Fibroblast of lung (primary cell): ENCODE data around the gene RIOK1. TPM values are rescaled to one million over a fixed set of nuclear protein-coding genes. Genes with fewer than 3 reads are reported as not detected.
"Not testable (repeated sequence)": the region's sequence is repeated elsewhere in the genome, so short reads cannot be mapped to it uniquely, and the experiment has no call there.

ENCODE experiments used
- DNase-seq, 2 donors: peaks; one replicate each; pipeline versions ENCODE4 v3.0.0 to v3.0.0-alpha.2; 2010; ENCODE audit warnings: low read depth in 2 of 2
- H2AFZ ChIP-seq: 2 replicates; pipeline ENCODE4 v1.5.1; 2012; ENCODE audit warnings: low read length, control low read depth, inconsistent platforms
- H3K27ac ChIP-seq: 2 replicates; pipeline ENCODE4 v1.5.1; 2011; ENCODE audit warnings: low read length, control low read depth; ENCODE audit not compliant: insufficient read depth
- H3K27me3 ChIP-seq: 2 replicates; pipeline ENCODE4 v1.5.1; 2011; ENCODE audit warnings: mild to moderate bottlenecking, low read length; ENCODE audit not compliant: control insufficient read depth, insufficient read depth
- H3K36me3 ChIP-seq: 2 replicates; pipeline ENCODE4 v1.5.1; 2011; ENCODE audit warnings: low read length; ENCODE audit not compliant: control insufficient read depth, insufficient read depth
- H3K4me1 ChIP-seq: 2 replicates; pipeline ENCODE4 v1.5.1; 2011; ENCODE audit warnings: low read length; ENCODE audit not compliant: control insufficient read depth, insufficient read depth; ENCODE audit errors: extremely low read depth
- H3K4me2 ChIP-seq: 2 replicates; pipeline ENCODE4 v1.5.1; 2011; ENCODE audit warnings: low read length, control low read depth; ENCODE audit not compliant: insufficient read depth; ENCODE audit errors: extremely low read depth
- H3K4me3 ChIP-seq, 4 experiments: fragments of 200-600 bp in 1 of 4; sonication (generic) in 1 of 4; replicated peaks in 1 of 4; 2 replicates each; pipeline ENCODE4 v1.5.1; 2011 to 2016; ENCODE audit warnings: low read length in 4 of 4, low read depth in 3 of 4, mild to moderate bottlenecking in 3 of 4, control low read depth in 2 of 4, inconsistent platforms in 1 of 4, mixed read lengths in 1 of 4; ENCODE audit not compliant: insufficient read depth in 1 of 4; ENCODE audit errors: control extremely low read depth in 1 of 4
- H3K79me2 ChIP-seq: 2 replicates; pipeline ENCODE4 v1.5.1; 2012; ENCODE audit warnings: mild to moderate bottlenecking, low read length, inconsistent platforms; ENCODE audit not compliant: control insufficient read depth, insufficient read depth
- H3K9ac ChIP-seq: 2 replicates; pipeline ENCODE4 v1.5.1; 2011; ENCODE audit warnings: mild to moderate bottlenecking, low read length, control low read depth; ENCODE audit not compliant: insufficient read depth
- H3K9me3 ChIP-seq: 2 replicates; pipeline ENCODE4 v1.5.1; 2012; ENCODE audit warnings: low read depth, low read length; ENCODE audit not compliant: control insufficient read depth, insufficient read depth
- H4K20me1 ChIP-seq: 2 replicates; pipeline ENCODE4 v1.5.1; 2011; ENCODE audit warnings: low read length; ENCODE audit not compliant: control insufficient read depth, insufficient read depth; ENCODE audit errors: extremely low read depth
- EZH2 ChIP-seq: IDR thresholded peaks from 2 replicates; pipeline ENCODE4 v1.5.1; 2012; ENCODE audit warnings: low read length, control low read depth, mild to moderate bottlenecking; ENCODE audit errors: missing control alignments
- polyA plus RNA-seq, 2 donors: library from polyadenylated mRNA; depleted of rRNA in 1 of 2; stranded (reverse) in 1 of 2; unstranded in 1 of 2; fragments of >200 nt; gene quantifications; 2 replicates each; pipeline ENCODE4 v1.2.1, GENCODE V29; 2011 to 2012; ENCODE audit warnings: missing spikeins in 1 of 2
- total RNA-seq: library from RNA; depleted of rRNA; stranded (reverse); fragments of >200 nt; gene quantifications from 2 replicates; pipeline ENCODE4 v1.2.1, GENCODE V29; 2014
- TF ChIP-seq, protein P1 (sequence below), 2 donors: IDR thresholded peaks in 1 of 2; conservative IDR thresholded peaks in 1 of 2; 1 replicate in 1 of 2; 2 replicates in 1 of 2; pipeline ENCODE4 v1.5.1; 2011 to 2012; ENCODE audit warnings: low read length in 2 of 2, control low read depth in 1 of 2, inconsistent platforms in 1 of 2, low read depth in 1 of 2, mild to moderate bottlenecking in 1 of 2

The RIOK1 gene
- total and polyA plus RNA-seq, 2 donors (not counting 1 experiment from before 2014, with no cell fraction given), result 11.9 to 28.7 TPM

DNA sequence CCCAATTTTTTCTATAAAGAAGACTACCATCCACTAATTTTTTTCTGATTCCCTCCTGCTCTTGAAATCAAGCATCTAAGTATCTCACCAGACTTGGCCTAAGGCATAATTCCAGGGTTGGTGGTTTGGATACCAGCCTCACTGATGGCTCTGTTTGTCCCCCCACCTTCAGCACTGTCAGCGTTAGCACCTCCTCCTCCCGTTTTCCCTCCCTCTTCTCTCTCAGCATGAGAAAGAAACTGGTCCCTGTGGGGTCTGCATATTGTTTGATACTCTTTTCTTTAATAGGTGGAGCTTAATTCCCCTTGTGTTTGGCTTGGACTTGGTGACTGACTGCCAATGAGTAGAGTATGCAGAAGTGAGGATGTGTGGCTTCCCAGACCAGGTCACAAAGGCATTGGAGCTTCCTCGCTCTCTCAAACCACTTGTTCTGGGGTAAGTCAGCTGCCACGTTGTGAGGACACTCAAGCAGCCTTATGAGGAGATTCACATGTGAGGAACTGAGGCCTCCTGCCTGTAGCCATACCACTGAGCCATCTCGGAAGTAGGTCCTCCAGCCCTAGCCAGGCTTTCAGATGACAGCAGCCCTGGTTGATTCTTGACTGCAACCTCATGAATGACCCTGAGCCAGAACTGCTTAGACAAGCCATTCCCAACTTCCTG is 65.2 kb downstream of the RIOK1 start:
- TF ChIP-seq, protein P1, sequence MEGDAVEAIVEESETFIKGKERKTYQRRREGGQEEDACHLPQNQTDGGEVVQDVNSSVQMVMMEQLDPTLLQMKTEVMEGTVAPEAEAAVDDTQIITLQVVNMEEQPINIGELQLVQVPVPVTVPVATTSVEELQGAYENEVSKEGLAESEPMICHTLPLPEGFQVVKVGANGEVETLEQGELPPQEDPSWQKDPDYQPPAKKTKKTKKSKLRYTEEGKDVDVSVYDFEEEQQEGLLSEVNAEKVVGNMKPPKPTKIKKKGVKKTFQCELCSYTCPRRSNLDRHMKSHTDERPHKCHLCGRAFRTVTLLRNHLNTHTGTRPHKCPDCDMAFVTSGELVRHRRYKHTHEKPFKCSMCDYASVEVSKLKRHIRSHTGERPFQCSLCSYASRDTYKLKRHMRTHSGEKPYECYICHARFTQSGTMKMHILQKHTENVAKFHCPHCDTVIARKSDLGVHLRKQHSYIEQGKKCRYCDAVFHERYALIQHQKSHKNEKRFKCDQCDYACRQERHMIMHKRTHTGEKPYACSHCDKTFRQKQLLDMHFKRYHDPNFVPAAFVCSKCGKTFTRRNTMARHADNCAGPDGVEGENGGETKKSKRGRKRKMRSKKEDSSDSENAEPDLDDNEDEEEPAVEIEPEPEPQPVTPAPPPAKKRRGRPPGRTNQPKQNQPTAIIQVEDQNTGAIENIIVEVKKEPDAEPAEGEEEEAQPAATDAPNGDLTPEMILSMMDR (conservative IDR thresholded peaks at IDR 0.05 in 1 of 2, IDR thresholded peaks at IDR 0.05 in 1 of 2; ENCODE audit: low read depth in 1 of 2, low read length in 2 of 2), result no peak
- TF ChIP-seq EZH2, result no peak
- Histone ChIP-seq H3K4me2 (no peak overlapping the region), H3K9me3 (no peaks in the 10 kb centered on the region), H3K27ac (no peak overlapping the region), H2AFZ (no peak overlapping the region), H3K27me3 (no peaks in the 10 kb centered on the region), H3K4me1 (no peaks in the 10 kb centered on the region), H3K79me2 (no peaks in the 10 kb centered on the region), H3K36me3 (no peaks in the 10 kb centered on the region), H3K9ac (no peak overlapping the region), H3K4me3 (no peak overlapping the region), H4K20me1 (no peaks in the 10 kb centered on the region)
- no peak for DNase-seq

DNA sequence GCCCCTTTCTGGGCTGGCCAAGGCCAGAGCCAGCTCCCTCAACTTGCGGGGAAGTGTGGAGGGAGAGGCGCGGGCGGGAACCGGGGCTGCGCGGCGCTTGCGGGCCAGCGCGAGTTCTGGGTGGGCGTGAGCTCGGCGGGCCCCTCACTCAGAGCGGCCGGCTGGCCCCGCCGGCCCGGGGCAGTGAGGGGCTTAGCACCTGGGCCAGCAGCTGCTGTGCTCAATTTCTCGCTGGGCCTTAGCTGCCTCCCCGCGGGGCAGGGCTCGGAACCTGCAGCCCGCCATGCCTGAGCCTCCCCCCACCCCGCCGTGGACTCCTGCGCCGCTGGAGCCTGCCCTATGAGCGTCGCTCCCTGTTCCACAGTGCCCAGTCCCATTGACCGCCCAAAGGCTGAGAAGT is 66.7 kb downstream of the RIOK1 start:
- not testable (repeated sequence) for H3K79me2 ChIP-seq, H2AFZ ChIP-seq, H3K9ac ChIP-seq, H3K36me3 ChIP-seq, H3K4me3 ChIP-seq, H3K27ac ChIP-seq, H3K9me3 ChIP-seq, H3K4me1 ChIP-seq, DNase-seq, H3K4me2 ChIP-seq, H3K27me3 ChIP-seq, H4K20me1 ChIP-seq

DNA sequence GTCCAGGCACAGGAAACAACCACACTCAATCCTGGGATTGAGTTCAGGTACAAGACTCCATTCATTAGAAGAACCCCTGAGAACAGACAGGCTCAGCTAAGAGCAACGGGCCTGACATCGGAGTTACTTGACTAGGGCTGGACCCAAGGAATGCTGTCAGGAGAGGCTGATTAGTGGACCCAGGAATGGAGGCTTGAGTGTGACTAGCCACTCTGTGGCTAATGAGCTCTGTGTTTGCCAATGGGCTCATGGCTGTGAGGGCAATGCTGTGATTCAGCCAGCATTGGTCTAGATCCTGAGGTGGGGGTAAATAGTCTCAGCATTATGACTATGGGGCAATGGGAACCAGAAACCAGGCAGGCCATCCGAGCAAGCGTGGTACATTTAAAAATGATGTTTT is 71.8 kb downstream of the RIOK1 start:
- no peaks in the 10 kb centered on the region for H3K4me1 ChIP-seq
- no peak overlapping the region for H3K4me2 ChIP-seq
- H2AFZ ChIP-seq, result no peak overlapping the region
- no peaks in the 10 kb centered on the region for H4K20me1 ChIP-seq
- no peaks in the 10 kb centered on the region for H3K36me3 ChIP-seq
- no peaks in the 10 kb centered on the region for H3K27me3 ChIP-seq
- TF ChIP-seq, protein P1 (conservative IDR thresholded peaks at IDR 0.05 in 1 of 2, IDR thresholded peaks at IDR 0.05 in 1 of 2; ENCODE audit: low read depth in 1 of 2, low read length in 2 of 2), result no peak
- TF ChIP-seq EZH2, result no peak
- no peak overlapping the region for H3K27ac ChIP-seq
- no peaks in the 10 kb centered on the region for H3K9me3 ChIP-seq
- no peak overlapping the region for H3K9ac ChIP-seq
- H3K4me3 ChIP-seq, result no peak overlapping the region
- H3K79me2 ChIP-seq, result no peaks in the 10 kb centered on the region
- DNase-seq, result peak in 1 of 2 donors; percentile 35
